H54 (cell line): ENCODE measurements around the gene TAF10.

Experiments
- DNase-seq: peaks from one replicate; pipeline ENCODE4 v3.0.0; 2011; ENCODE audit warnings: low spot score, mixed read lengths; ENCODE audit not compliant: insufficient read length
- FAIRE-seq: peaks from 3 replicates; lab custom pipeline; 2011; peaks lifted over from hg19 to GRCh38; lab: Jason Lieb, UNC
- POLR2A ChIP-seq: IDR thresholded peaks from 2 replicates; pipeline ENCODE4 v1.6.1; 2011; ENCODE audit warnings: low read depth, mild to moderate bottlenecking, low read length

The TAF10 gene

DNA sequence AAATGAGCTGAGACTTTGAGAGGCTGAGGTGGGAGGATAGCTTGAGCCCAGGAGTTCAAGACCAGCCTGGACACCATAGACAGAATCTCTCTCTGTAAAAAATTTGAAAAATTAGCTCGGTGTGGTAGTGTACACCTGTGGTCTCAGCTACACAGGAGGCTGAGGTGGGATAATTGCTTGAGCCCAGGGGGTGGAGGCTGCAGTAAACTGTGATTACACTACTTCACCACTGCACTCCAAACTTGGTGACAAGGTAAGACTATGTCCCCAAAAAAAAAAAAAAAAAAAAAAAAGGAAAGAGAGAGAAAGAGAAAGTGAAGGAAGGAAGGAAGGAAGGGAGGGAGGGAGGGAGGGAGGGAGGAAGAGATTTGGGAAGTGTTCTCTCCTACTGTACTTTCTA lies 33.9 kb downstream of the TAF10 start:
- FAIRE-seq (no peak), DNase-seq (no peak)
- no peak for TF ChIP-seq POLR2A

DNA sequence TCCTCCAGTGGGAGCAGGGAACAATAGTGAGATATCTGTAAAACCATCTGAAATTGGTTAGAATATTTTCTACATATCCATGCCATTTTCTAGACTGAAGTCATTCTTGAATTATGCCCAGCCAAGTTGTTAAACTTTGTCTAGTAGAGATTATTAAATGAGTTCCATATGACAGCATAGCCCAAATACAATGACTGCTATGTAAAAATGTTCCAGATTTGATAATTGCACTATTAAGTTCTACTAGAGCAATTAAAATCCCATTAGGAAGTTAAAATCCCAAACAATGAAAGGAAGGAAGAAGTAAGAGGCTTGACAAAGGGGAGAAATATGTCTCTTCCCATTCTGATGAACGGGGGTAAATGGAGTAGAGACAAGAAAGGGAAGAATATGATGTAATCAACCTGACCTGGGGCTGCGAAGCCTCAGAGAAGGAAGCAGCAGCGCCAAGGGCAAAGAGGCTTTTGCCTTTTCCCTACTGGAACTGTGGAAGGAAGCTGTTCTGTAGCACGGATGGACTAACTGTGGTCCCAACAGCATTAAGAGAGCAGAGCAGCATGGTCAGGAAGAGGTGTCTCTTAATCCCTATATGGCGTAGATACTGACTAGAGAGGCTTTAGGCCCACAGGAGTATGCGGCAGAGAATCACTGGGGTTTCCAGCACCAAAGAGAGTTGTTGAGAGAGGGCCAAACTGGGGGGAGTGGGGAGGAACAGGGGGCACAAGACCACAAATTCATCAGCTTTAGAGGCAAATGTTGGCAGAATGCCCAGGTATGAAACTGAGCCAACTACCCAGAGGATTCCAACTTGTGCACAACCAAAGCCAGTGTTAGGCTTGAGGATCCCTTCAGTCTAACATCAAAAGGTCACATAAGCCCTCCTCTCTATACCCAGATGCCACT lies 35.3 kb downstream of the TAF10 start:
- DNase-seq (no peak), FAIRE-seq (no peak)
- no peak for TF ChIP-seq POLR2A

DNA sequence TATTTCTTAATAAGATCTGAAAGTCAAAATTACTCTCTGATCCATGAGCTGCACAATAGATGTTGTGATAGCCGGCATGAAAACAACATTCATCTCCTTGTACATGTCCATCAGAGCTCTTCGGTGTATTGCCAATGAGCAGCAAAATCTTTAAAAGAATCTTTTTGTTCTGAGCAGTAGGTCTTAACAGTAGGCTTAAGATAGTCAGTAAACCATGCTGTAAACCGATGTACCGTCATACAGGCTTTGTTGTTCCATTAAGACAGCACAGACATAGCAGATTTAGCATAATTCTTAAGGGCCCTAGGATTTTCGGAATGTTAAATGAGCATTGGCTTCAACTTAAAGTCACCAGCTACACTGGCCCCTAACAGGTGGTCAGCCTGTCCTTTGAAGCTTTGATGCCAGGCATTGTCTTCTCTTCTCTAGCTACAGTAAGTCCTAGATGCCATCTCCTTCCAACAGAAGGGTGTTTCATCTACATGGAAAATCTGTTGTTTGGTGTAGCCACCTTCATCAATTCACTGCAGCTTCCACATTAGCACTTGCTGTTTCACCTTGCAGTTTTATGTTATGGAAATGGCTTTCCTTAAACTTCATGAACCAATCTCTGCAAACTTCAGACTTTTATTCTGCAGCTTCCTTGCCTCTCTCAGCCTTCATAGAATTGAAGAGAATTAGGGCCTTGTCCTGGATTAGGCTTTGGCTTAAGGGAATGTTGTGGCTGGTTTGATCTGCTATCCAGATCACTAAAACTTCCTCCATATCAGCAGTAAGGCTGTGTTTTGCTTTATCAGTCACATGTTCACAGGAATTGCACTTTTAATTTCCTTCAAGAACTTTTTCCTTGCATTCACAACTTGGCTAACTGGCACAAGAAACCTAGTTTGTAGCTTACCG lies 37.0 kb downstream of the TAF10 start:
- FAIRE-seq: no peak
- no peak for TF ChIP-seq POLR2A
- no peak for DNase-seq

DNA sequence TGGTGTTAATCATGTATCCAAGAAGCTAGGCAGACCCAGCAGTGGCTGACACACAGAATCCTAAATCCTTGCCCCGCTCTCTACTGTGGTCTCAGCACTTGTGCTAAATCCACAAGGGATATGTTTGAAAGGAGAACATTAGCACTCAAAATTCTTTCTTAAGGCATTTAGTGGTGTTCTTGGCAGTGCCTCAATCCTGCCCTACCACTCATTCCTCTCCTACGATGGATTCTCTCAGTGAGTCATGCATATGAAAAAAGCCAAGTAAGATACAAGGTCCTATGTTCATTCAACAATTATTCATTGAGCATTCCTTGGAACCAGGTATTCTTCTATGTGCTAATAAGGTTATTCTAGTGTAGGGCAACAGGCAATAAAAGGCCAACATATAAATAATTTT lies 39.8 kb downstream of the TAF10 start:
- no peak for FAIRE-seq
- no peak for TF ChIP-seq POLR2A
- DNase-seq: peak; percentile 54

DNA sequence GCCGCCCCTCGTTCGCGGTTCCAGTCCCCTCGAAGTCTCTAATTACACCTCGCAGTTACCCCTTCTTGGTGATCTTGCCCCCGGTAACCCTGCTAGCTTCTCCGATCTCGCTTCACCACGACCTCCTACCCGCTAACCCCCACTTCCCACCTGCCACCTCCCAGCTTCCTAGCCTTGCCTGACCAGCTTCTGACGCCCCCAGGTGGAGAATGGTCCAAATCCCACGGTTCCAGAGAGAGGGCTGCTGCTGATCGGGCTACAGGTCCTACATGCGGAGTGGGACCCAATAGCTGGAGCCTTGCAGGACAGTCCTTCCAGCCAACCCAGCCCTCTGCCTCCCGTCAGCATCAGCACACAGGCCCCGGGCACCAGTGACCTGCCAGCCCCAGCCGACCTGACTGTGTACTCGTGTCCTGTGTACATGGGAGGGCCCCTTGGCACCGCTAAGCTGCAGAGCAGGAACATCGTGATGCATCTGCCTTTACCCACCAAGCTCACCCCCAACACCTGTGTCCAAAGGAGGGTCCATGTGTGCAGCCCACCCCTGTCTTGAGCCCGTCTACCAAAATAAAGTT lies 40.5 kb downstream of the TAF10 start:
- FAIRE-seq (no peak), DNase-seq (no peak)
- no peak for TF ChIP-seq POLR2A

DNA sequence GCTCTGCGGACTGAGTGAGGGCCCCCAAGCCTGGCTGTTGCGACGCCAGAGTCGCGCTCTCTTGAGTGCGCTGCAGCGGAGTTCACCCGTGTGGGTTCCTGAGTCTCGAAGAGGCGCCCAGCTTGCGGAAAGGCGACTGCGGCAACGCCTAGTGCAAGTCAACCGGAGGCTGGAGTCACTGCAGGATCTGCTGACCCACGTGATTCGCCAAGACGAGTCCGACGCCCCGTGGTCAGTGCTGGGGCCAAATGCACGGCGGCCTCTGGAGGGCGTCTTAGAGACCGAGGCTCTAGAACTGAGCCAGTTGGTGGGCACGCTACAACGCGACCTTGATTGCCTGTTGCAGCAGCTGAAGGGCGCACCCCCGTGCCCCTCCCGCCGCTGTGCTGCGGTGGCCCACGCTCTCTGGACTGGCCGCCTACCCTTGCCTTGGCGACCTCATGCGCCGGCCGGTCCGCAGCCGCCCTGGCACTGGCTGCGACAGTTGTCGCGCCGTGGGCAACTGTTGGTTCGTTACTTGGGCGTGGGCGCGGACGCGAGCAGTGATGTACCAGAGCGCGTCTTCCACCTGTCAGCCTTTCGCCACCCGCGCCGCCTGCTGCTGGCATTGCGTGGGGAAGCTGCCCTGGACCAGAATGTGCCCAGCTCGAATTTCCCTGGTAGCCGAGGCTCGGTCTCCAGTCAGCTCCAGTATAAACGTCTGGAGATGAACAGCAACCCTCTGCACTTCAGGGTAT lies 41.2 kb downstream of the TAF10 start:
- no peak for TF ChIP-seq POLR2A
- DNase-seq (no peak), FAIRE-seq (no peak)

DNA sequence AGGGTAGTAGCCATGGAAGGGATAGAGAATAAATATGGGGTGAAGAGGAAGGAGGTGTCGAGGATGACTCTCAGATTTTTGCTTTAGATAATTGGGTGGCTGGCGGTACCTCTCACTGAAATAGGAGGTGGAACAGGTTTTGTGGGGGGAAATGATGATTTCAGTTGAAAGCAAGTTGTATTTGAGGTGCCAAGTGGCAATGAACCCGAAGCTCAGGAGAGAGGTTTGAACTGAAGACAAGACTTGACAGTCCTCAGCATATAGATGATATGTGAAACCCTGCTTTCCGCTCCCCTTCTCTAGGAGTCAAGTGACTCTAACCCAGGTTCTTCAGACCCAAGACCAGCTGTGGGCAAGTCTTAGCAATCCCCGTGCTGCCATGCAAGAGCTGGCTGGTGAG lies 42.3 kb downstream of the TAF10 start:
- no peak for TF ChIP-seq POLR2A
- FAIRE-seq (no peak), DNase-seq (no peak)

DNA sequence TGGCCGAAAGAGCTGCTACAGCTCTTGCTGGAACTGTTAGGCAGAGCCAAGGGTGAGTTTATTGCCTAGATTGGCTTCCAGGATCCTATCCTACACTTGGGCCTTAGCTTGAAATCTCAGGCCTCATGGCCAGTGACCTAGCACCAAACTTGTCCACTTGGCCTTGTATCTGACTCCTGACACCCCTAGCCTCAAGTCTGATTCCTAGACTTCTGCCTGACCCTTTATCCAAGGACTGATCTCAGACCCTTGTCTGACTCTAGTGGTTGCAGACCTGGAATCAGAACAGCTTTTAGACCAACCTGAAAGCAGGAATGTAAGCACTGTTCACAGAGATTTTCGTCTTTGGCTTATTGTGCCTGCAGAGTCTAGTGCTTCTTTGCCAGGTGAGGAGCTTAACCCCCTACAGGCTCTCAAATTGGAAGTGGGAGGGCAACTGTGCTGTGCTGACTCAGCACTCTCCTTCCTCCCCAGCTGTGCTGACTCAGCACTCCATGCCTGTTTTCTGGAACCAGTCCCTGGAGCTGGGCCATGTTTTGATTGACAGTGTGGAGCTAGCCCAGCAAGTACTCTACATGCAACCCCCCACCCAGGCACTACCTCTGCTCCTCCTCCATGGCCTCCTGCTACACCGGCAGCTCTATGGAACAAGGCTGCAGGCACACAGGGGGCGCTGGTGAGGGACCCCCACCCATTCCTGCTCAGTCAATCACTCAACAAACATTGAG lies 43.7 kb downstream of the TAF10 start:
- DNase-seq: peak; percentile 62

DNA sequence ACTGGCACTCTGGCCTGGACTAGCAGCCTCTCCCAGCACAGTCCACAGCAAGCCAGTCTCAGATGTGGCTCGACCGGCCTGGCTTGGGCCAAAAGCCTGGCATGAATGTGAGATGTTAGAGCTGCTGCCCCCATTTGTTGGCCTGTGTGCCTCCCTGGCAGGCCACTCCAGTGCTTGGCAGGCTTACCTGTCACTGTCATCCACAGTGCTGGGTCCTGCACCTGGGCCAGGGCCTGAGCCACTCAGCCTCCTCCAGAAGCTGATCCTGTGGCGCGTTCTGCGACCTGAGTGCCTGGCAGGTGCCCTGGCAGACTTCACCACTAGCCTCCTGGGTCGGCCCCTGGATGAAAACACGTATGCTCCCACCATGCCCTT lies 44.7 kb downstream of the TAF10 start:
- TF ChIP-seq POLR2A: no peak
- DNase-seq: no peak
- FAIRE-seq: no peak

More for the DNA sequence above, 43.7 kb downstream of the TAF10 start:
- no peak for FAIRE-seq
- no peak for TF ChIP-seq POLR2A

DNA sequence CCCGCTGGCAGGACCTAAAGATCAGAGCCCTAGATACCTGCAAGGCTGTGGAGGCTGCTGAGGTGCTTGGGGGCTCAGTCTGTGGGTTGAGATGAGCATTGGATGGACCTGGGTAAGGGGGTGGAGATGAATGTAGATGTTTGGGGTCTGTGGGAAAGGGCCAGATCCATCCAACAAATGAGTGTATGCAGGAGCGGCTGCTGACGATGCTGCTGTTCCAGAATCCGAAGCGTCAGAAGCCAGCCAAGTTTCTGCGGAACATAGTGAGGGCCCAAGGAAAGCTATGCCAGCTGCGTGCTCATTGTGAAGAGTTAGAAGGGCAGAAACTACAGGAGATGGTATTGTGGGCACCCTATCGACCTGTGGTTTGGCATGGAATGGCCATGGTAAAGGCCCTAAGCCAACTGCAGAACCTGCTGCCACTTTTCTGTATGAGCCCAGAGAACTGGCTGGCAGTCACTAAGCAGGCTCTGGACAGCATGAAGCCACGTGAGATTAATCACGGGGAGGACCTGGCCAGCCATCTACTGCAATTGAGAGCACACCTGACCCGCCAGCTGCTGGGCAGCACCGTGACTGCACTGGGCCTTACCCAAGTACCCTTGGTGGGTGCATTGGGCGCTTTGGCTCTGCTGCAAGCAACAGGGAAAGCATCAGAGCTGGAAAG lies 45.2 kb downstream of the TAF10 start:
- no peak for DNase-seq
- no peak for TF ChIP-seq POLR2A
- no peak for FAIRE-seq

DNA sequence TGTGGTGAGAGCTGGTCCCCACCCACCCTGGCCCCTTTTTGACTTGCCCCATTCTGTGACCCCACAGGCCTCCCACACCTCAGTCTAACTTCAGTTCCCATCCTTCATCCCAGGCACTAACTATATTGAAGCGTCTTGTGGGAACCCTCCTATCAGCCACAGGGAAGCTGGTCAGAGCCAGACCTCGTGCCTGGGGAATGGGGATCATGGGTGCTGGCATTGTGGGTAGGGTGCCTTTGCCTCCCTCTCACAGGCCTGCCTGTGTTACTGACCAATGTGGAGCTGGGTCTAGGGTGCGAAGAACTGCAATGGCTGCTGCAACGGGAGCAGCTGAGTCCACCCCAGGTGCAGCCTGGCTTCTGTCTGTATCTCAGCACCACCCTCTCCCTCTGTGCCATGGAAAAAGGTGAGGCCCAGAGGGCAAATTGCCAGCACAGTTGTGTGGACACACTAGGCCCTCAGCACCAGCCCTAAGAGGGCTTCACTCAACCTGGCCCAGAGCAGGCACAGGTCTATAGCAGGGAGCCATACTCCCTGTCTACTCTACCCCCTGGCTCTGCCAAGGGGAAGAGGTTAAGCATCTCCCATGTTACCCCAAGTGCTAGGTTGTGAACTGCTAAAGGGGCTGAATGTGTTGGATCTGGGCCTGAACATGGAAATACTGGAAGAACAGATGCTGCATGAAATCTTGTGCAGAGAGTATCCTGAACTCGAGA lies 45.9 kb downstream of the TAF10 start:
- TF ChIP-seq POLR2A: no peak
- no peak for FAIRE-seq
- DNase-seq: no peak

DNA sequence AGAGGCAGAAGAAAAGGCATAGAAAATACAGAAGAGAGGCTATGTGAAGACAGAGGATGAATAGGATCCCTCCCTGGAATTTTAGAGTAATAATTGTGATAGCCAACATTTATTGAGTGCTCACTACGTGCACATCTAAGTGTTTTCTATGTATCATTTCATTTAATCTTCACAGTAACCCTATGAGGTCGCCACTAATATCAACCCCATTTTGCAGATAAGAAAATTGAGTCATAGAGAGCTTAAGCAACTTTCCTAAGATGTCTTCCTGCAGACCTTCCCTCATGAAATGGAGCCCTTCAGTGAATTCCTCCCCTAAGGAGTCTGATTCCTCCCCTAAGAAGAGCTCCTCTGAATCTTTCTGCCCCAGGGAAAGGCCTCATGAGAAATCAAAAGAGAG lies 46.7 kb downstream of the TAF10 start:
- TF ChIP-seq POLR2A: no peak
- DNase-seq (no peak), FAIRE-seq (no peak)
